Measurements from ENCODE around the gene SLC29A1. TPM values are rescaled to one million over a fixed set of nuclear protein-coding genes. Genes with fewer than 3 reads are reported as not detected.
"Not testable (repeated sequence)": the region's sequence is repeated elsewhere in the genome, so short reads cannot be mapped to it uniquely, and the experiment has no call there.

SLC29A1 gene
- polyA plus RNA-seq, 5 donors = 21.9 to 33.2 (median 26.2) TPM

DNA sequence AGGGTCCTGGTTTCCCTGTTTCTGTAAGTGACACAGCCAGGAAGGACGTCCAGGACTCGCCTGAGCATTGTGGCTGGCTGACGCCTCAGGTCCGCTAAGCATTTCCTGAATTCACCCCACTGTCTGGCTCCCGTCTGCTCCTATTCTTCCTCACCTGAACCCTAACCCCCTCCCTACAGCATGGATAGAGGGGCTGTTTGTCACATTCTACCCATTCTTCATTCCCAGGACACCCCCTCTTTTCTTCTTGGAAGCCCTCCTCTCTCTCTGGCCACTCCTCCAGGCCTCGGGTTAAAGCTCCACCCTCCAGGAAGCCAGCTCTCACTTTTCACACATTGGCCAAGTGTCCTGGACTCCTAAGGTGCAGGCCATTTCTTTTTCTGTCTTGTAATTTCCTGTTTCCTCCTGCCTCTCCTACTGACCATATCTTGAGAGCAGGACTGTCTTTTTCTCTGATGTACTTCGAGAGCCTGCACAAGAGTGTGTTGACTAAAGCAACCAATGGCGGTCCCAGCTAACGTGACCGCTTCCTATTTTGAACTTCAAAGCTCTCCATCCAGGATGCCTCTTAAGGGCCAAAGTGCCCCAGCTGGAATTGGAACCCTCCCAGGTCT, 30.9 kb upstream of the SLC29A1 start:
- DNase-seq = no peak

GRCh38 chr6:44193307-44193910, 30.0 kb upstream of the SLC29A1 start:
- DNase-seq = no peak

DNA sequence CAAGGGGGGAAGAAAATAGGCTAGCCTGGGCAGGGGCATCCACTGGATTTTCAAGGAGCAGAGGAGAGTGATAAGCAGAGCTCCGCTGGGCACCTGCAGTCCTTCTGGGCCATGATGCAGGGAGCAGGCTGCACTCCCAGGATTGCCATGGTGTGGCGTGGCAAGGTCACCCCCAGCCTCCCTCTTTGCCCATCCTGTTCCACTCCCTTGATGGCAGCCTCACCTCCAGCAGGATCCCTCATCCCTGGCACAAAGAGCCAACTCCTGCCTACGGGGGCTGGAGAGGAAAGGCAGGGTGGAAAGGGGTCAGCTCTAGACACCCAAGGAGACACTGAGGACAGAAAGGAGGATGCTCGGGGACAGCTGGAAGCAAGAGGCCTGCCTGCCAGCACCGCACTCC, 29.1 kb upstream of the SLC29A1 start:
- no peak for DNase-seq

DNA sequence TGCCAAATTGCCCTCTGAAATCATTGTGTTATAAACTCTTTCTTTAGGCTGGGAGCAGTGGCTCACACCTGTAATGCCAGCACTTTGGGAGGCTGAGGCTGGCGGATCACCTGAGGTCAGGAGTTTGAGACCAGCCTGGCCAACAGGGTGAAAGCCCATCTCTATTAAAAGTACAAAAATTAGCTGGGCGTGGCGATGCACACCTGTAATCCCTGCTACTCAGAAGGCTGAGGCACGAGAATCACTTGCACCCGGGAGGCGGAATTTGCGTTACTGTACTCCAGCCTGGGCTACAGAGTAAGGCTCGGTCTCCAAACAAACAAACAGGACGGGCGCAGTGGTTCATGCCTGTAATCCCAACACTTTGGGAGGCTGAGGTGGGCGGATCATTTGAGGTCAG, 27.0 kb upstream of the SLC29A1 start:
- not testable (repeated sequence) for DNase-seq

GRCh38 chr6:44198684-44199083, 24.7 kb upstream of the SLC29A1 start:
- no peak for DNase-seq

GRCh38 chr6:44199883-44200282, 23.5 kb upstream of the SLC29A1 start:
- DNase-seq = no peak

DNA sequence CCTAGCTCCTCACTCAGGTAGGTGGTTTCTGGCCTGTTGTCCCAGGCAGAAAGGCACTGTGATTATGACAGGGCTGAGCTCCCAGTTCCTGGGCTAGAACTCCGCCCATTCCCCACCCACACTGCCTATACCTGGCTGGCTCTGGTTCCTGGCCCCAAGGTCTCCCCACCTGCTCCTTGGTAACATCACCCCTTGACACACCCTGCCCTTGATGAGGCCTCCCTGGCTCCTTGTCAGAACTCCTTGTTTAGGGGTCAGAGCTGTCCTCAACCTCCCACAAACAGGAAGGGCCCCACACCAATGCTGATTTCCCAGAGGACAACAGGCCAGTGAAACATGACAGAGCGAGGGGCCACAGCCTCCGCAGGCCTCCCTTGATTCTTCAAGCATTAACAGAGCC, 22.2 kb upstream of the SLC29A1 start:
- DNase-seq = no peak

DNA sequence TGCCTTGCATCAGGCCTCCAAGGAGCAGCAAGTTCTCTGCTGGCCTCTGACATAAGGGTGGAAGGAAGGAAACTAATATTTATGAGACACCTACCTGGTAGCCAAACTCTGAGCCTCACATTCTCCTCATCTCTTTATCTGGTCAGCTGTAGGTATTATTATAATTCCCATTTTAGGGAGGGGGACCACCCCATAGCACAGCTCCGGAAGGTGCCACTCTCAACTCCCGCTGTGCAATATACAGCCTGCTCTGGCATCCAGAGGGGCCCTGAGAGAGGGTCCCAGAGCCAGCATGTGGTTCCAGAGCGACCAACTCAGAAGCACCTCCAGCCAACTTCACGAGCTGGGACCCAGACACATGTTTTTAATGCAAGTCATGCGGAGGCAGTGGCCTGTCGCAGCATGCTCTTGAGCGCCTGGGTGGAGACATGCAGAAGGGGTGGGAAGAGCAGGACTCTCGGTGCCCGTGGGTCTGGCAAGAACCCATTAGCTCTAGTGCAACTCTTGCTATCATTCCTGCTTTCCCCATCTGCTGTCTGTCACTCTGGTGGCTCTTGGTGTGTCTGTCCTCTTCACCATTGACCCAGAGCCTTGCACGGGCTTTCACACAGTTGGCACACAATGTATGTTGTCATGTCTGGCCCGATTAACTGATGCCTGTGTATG, 21.6 kb upstream of the SLC29A1 start:
- DNase-seq = no peak

- no peak for DNase-seq
These were observed 20.9 kb upstream of the SLC29A1 start for GRCh38 chr6:44202332-44202971.

DNA sequence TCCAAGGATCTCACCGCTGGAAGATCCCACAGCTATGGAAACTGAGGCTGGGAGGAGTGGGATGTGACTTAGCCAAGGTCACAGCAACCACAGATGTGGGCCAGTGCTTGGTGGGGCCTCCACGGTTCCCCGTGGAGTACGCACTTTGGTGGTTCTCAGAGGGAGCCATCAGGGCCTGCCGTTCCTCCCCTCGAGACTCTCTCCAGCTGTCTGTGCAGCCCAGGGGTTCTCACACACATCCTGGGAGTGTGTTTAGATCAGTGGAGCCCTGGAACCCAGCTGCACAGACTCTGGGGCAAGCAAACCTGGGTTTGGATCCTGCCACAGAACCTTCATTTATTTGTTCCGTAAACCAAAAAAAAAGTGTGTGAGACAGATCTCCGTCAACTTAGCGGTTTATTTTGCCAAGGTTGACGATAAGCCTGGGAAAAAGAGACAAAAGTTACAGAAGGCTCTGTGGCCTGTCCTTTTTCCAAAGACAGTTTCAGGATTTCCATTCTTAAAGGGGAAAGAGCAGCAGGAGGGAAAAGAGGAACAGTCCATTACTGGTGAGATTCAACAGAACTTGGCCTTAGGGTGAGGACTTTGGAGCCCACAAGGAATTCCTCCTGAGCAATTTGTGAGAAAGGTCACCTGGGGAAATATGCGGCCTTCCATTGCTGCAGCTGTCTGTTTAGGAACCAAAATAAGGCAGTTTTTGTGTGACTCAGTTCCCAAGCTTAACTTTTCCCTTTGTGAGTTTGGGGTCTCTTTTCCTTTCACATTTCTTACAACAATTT, 20.2 kb upstream of the SLC29A1 start:
- no peak for DNase-seq

DNA sequence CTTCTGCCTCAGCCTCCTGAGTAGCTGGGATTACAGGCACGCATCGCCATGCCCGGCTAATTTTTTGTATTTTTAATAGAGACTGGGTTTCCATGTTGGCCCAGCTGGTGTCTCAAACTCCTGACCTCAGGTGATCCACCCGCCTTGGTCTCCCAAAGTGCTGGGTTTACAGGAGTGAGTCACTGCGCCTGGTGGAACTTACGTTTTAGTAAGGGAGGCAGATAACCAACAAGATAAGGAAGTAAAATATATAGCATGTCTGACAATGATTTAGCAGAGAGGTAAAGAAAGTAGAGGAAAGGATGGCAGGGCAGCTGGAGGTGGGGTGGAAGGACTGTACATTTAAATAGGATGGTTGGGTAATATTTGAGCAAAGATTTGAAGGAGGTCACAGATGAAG, 19.4 kb upstream of the SLC29A1 start:
- no peak for DNase-seq

- DNase-seq = no peak
These were observed 15.4 kb upstream of the SLC29A1 start for GRCh38 chr6:44207966-44208365.

- no peak for DNase-seq
These were observed 12.1 kb upstream of the SLC29A1 start for GRCh38 chr6:44211284-44211683.

- DNase-seq = no peak
These were observed 9.1 kb upstream of the SLC29A1 start for GRCh38 chr6:44214307-44214706.

DNA sequence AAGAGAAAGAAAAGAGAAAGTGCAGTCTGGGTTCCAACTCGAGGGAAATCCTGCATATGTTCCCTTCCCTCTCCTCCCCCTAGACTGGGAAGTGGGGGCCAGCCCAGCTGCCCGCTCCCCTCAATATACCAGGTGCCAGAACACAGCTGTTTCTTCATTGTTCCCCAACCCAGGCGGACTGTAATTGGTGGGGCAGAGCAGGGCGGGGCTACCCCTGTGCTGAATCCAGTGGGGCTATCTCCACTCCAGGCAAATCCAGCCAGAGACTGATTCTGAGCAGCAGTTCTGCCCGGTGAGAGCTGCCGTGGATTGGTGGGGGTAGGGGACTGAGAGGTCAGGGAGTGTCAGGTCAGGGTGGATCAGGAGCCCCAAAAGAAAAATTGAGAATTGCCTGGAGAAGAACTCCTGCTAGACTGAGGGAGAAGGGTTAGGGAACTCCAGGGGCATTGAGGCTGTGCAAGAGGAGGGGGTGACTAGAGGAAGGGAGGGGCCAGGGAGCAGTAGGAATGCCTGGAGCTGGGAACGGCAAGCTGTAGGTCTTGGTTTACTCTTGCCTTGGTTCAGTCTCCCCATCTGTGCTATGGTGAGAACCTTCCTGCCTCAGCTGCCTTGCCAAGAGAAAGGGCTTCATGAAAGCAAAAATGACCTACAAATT, 6.6 kb upstream of the SLC29A1 start, which contains the start of gene MYMX:
Gene MYMX, plus strand, starts transcription at position 250 of the 655 bp plus-strand sequence. CDS start 546 bp downstream, outside the sequence.
- no peak for DNase-seq

DNA sequence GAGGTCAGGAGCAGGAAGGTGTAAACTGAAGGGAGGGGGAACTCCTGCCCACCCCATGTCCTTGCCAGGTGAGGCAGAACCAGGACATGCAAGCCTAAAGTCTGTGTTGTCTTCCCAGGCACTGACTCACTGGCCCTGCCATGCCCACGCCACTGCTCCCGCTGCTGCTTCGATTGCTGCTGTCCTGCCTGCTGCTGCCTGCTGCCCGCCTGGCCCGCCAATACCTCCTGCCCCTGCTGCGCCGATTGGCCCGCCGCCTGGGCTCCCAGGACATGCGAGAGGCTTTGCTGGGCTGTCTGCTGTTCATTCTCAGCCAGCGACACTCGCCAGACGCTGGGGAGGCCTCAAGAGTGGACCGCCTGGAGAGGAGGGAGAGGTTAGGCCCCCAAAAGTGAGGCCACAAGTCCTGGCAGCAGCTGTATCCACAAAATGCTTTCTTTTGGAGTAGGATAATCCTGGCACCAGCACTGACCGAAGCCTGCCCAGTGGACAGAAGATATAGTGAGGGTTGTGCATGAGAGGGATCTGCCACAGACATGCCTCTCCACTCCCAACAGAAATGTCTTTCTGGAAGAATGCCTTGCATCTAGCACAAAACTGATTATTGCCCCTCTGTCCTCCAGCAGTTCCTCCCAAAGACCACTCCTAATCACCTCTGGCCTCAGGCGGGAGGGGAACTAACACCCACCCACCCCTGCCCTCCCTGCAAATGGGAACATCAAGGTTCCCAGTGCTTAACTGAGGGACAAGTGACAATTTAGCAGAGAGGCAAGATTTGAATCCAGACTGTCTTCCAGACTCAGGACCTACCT, 5.9 kb upstream of the SLC29A1 start:
- no peak for DNase-seq

- peak; percentile 92 to 94 for DNase-seq
These were observed 4.2 kb upstream of the SLC29A1 start for GRCh38 chr6:44219053-44219814.

GRCh38 chr6:44219815-44220784, 3.3 kb upstream of the SLC29A1 start:
- no peak for DNase-seq

DNA sequence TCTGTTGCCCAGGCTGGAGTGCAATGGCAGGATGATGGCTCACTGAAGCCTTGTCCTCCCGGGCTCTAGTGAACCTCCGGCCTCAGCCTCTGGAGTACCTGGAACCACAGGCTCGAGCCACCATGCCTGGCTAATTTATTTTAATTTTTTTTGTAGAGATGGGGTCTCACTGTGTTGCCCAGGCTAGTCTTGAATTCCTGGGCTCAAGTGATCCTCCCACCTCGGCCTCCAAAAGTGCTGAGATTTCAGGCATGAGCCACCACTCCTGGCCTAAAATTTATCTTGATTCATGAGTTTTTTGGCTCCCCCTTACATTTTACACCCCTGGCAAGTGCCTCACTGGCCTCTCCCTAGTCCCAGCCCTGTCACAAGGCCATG, 2.5 kb upstream of the SLC29A1 start:
- no peak for DNase-seq

Measured in right lung (tissue), 5 donors.